ENCODE data around the gene MPPE1. TPM values are rescaled to one million over a fixed set of nuclear protein-coding genes. Genes with fewer than 3 reads are reported as not detected.

Gene MPPE1
- total RNA-seq, 1 donor = 27.2 TPM

- TF ChIP-seq CTCF (IDR thresholded peaks at IDR 0.05; ENCODE audit: insufficient read depth, low read depth, low read length) = no peak
- H3K4me3 ChIP-seq (ENCODE audit: low read depth, low read length) = no peak overlapping the region
- DNase-seq (ENCODE audit: low read depth) = no peak
These were observed 34.3 kb downstream of the MPPE1 start for GRCh38 chr18:11873670-11874340.

GRCh38 chr18:11872479-11873136 is 35.5 kb downstream of the MPPE1 start:
- DNase-seq (ENCODE audit: low read depth) = no peak
- TF ChIP-seq CTCF (IDR thresholded peaks at IDR 0.05; ENCODE audit: insufficient read depth, low read depth, low read length) = peak; percentile 43
- H3K4me3 ChIP-seq (ENCODE audit: low read depth, low read length) = no peak overlapping the region

DNA sequence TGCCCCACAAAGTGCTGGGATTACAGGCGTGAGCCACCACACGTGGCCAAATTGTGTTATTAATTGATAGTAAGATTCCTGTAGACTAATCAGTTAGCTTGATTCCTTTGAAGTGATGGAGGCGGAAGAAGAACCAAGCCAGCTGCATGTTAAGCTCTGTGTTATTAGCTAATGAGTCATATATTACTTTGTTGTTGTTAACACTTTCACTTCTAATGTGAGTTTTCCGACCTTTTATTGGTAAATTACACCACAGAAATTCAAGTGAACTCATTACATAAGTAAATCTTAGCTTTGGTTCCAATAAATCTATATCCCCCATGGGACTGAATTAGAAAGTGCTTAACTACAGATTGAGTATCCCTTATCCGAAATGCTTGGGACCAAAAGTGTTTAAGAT is 36.6 kb downstream of the MPPE1 start:
- no peak for TF ChIP-seq CTCF (IDR thresholded peaks at IDR 0.05; ENCODE audit: insufficient read depth, low read depth, low read length)
- no peak overlapping the region for H3K4me3 ChIP-seq (ENCODE audit: low read depth, low read length)
- no peak for DNase-seq (ENCODE audit: low read depth)

DNA sequence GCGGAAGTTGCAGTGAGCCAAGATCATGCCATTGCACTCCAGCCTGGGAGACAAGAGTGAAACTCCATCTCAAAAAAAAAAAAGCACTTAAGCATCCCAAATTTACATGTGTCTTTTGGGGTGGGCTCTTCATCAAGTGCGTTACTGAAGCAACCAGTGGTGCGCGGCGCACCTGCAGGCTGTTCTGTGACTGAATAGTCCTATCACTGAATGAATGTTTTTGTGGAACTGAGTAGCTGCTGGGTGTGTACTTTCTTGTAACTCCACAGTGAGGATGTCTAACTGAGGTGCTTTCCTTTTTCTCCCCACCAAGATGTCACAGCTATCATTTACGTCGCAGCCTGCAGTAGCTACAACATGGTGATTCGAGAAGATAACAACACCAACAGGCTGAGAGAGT is 39.9 kb downstream of the MPPE1 start:
- DNase-seq (ENCODE audit: low read depth) = no peak
- no peak overlapping the region for H3K4me3 ChIP-seq (ENCODE audit: low read depth, low read length)
- TF ChIP-seq CTCF (IDR thresholded peaks at IDR 0.05; ENCODE audit: insufficient read depth, low read depth, low read length) = no peak

DNA sequence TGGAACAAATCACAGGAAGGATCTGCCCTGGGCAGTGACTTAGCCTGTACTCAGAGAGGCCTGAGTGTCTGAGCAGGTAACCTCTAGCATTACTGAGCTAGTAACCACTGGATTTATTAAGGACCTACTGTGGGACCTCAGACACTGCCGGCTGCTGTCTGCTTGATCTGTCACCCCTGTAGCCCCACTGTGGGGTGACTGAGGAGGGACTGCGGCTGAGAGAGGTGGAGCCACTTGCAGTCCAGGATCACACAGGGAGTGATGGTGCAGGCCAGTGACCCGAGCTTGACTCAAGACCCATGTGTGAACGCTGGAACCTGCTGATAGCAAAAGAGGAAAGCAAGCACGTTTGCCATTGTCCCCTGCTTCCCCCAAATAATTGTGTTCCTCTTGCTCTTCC is 41.4 kb downstream of the MPPE1 start:
- H3K4me3 ChIP-seq (ENCODE audit: low read depth, low read length) = no peak overlapping the region
- no peak for TF ChIP-seq CTCF (IDR thresholded peaks at IDR 0.05; ENCODE audit: insufficient read depth, low read depth, low read length)
- DNase-seq (ENCODE audit: low read depth) = no peak

DNA sequence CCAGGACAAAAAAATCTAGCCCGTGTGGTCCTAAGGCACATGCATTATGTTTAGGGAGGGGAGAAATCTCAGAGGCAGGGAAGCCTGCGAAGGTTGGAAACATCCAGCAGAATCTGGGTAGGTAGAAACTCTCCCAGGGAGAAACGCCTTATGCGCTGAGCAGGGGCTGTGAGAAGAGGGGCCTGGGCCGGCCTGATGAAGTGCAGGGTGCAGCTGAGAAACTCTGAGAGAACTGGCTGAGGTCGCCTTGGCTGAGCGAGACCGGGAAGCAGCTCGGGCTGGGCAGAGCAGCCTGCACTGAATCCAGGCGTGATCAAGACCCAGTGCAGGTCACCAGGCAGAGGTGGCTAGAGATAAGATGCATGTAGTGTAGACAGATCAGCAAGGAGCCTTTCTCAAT is 41.8 kb downstream of the MPPE1 start:
- no peak for TF ChIP-seq CTCF (IDR thresholded peaks at IDR 0.05; ENCODE audit: insufficient read depth, low read depth, low read length)
- no peak for DNase-seq (ENCODE audit: low read depth)
- no peak overlapping the region for H3K4me3 ChIP-seq (ENCODE audit: low read depth, low read length)
